HG02798 (cell line): ENCODE results near the gene CDK6.
A peak's percentile ranks its signal among the peaks of the same experiment; 100 is the strongest.

Source experiments
- ATAC-seq: cut with Tn5 transposase; IDR thresholded peaks from one replicate; pipeline ENCODE4 v1.9.1; 2021; ENCODE audit warnings: mild to moderate bottlenecking; ENCODE audit not compliant: unreplicated experiment, poor library complexity

The CDK6 gene

DNA sequence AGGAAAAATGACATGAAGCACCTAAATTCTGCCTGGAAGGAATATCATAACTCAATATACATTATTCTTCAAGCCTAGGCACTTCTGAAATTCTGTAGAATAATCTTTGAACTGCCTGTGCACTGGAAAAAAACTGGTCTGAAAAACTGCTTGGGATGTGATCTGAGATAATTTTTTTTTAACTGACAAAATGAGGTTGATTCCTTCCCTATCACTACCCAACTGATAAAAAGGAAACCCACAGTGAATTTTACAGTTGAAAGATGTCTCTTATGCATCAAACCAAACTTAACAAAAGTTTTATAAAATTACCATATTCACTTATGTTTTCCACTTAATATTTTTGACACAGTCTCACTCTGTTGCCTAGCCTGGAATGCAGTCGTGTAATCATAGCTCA lies 179.0 kb downstream of the CDK6 start:
- ATAC-seq: no peak

DNA sequence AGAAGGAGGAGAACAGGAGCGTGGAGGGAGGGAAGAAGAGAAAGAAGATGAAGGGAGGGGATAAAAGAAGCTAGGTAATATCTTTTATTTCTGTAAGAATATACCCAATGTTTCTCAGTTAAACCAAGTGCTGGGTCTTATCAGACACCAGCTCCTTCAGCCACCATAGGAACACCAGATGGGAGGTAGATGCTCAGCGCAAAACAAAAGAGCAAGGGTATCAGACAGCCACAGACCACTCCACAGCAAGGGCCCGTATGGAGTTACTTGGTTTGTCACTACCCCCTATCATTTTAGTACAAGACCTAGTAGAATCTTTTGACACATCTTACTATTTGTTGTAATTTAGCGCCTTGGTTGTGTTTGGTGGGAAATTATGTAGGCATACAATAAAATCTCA lies 180.3 kb downstream of the CDK6 start:
- ATAC-seq: no peak

DNA sequence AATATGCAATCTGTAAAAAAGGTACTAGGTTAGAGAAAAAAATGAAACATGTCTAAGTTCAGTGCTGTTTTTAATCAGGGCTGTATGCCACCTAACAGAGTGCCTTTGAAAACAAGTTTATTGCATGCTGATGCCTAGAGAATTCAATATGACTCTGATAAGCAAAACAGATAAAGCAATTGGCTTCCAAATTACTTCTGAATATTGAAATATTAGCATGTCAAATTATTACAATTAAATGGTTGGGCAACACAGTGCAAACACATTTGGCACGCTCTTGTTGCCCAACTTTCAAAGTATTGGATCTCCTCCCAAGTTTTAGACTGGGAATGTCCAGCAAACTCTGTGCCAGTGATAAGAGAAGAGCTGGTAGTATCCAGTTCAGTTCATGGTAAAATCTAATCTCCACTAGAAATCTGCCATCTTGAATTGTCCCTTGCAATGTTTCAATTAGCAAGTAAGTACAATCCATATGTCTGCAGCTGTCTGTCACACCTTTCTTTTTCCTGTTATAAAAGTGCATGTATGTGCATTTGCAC lies 181.0 kb downstream of the CDK6 start:
- ATAC-seq: no peak

DNA sequence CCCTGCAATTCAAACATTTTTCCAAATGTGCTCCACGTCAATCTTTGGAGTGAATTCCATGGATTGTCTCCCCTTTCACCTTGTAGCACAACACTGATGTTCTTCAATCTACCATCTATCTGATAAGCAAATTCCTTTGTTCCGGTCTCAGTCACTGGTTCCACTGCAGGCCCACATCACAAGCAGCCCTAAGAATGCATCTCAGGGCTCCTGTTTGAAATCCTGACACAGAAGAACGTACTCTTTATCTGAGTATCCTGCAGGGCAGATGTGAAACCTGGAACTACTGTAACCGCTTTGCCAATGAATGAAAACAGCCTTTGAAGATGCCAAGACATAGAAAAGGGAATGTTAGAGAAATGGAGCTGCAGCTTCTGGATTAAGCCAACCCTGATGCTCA lies 183.2 kb downstream of the CDK6 start:
- no peak for ATAC-seq

DNA sequence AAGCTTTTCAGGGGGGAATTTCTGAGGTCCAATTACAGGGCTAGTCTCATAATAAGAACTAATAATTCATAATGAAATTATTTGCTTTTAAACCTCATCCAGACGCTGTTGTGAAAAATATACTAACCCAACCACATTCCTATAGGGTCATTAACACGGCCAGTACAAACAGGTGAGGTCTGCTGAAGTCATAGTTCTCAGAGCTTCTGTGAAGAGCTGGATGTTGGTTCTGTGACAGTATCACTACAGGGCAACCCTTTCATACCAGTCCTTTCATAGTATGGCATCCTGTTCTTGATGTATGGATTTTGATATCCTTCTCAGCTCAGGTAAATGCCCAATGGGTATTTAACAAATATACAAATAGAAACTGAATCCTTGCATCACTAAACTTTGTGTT lies 183.8 kb downstream of the CDK6 start:
- ATAC-seq: no peak

DNA sequence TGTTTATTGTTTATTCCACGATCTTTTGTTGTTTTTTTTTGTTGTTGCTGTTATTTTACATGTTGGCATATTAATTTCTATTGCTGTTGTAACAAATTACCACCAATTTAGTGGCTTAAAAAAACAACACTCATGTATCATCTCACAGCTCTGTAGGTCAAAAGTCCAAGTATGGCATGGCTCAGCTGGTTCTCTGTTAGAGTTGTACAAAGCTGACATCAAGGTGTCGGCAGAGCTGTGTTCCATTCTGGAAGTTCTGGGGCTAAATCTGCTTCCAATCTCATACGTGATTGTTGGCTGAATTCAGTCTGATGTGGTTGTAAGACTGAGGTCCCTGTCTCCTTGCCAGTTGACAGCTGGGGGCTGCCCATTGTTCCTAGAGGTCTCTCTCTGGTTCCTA lies 186.0 kb downstream of the CDK6 start:
- ATAC-seq: no peak

DNA sequence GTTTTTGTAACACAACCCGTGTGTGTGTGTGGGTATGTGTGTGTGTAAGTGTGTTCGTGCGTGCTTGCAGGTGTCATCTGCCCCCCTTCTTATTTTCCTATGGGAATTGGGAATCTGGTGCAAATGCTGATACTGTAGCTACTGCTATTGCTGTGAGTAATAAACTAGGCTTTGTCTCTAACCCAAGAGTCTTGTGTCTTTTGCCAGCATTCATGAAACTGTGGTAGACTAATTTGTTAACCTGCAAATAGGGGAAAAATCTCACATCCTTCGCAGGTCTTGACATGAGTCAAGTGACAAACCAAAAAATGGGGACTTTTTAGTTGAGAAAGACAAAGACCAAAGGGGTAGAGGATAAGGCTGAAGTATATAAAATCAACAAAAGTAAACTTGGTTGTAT lies 188.3 kb downstream of the CDK6 start:
- peak; percentile 73 for ATAC-seq

DNA sequence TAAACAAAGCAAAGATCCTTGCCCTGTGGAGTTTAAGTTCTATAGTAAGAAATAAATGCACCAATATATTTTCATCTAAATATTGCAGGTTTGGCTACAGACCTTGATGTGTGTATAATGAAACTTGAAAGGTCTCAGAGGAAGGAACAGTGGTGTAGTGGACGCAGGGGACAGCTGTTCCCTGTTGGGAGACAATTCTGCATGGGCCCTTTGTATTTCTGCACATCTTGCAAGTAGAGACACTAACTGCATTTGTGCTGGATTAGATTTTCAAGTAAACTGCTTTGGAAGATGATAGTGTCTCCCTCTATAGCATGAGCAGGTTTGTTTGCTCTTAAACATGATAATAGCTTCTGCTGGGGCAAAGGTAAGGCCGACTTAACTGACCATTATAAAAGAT lies 188.7 kb downstream of the CDK6 start:
- ATAC-seq: no peak

DNA sequence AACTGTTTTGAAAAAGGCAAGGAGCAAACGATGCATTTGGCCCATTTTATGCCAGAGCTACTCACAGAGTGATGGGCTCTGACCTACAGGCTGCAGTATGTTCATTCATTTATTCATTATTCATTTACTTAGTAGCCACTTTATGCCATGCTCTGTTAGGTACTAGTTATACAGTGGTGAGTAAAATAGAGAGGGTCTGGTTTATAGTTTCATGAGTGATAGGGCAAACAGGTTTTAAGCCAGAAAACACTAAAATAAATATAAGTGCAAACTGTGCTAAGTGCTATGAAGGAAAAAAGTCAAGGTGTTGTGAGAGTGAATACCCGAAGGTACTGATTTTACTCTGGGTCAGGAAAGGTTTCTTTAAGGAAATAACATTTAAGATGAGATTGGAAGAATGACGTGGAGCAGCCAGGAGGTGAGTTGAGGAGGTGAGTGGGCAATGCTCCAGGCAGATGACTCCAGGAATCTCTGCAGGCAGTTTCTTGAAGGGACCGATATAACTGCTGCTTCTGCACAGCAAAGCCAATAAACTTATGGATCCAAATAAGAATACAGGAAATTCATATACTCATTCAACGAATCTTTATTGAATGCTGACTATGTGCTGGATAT lies 189.3 kb downstream of the CDK6 start:
- ATAC-seq: peak; percentile 25

DNA sequence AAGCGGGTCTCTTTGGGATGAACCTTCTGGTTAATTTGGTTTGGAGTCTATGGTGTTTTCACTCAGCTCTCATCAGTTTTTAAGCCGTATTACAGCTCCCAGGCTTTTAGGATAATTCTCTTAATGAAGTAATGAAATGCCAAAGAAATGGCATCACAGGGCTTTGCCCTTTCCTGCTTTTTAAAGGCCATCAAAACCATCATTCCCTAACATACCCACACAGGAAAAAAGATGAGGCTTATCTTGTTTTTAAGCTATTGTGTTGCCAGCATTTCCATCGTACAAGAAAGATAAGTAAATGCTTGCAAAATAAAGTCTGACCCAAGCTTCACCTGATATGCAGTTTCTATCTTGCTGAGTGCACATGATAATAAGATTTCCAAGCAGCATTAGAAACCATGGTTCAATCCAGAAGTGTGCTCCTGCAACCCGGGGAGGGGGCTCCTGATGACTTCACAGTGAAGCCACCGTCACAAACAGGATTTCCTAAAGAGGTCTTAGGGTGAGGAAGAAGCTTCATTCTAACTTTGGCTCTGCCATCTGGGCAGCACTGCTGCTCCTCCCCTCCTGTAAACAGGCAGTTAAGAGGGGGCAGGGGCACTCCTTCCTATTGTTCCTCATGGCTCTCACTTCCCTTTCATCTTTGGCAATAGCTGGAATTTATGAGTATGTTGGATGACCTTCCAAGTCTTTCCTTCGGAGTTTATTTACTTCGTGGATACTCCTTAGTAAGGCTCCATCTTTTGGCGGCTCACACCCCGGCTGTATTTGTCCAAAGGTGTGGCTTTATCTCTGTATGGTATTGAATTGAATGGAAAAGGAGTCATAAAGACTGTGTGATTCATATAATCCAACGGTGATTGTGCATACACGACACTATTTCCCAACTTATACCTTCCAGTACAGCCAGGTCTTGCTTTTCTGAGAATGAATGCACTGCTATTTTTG lies 191.0 kb downstream of the CDK6 start:
- ATAC-seq: no peak

DNA sequence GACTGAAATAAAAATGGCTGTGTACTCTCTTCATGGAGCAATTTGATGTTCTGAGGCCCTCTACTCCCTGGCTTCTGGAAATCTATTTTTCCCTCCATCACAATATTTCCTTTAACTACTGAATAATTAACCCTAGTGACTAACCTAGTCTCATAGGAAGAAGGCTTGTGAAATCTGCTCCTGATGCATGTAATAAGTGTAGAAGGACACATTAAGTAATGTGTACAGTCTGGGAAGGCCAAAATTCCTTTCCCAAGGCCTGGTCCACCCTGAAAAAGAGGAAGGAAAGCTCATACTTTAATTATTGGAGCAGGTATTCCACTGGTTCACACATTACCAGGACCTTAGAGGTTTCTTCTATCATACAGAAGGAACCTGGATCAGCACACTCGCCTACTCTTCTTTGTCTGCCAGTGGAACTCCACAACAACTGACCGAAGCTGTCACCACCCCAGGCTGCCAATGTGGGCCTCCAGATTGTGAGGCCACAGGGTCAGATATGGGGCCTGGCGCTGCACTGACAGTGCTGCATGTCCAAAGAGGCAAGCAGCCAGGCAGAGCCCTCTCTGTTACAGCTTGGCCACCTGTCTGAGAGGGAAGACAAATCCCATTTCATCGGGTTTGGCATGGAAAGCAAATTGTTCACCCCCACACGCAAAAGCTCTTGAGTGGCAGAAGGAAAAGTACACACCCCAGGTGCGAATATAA lies 191.8 kb downstream of the CDK6 start:
- no peak for ATAC-seq

DNA sequence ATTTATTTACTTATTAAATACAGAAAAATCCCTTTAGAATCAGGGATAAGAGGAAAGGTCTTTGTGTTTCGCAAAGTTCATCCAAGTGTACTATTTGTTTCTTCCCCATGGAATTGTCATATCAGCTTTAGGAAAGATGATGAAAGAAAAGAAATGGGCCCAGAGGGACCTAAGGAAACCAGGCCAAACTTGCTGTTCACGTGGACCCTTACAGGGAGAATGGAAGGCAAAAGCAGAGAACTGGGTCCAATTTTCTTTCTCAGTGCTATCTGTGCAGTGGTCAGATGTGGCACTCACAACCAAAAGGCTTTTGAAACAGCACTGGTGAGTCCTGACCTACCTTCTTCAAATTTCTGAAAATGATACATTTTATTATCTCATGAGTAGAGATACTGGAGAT lies 192.6 kb downstream of the CDK6 start:
- ATAC-seq: no peak

DNA sequence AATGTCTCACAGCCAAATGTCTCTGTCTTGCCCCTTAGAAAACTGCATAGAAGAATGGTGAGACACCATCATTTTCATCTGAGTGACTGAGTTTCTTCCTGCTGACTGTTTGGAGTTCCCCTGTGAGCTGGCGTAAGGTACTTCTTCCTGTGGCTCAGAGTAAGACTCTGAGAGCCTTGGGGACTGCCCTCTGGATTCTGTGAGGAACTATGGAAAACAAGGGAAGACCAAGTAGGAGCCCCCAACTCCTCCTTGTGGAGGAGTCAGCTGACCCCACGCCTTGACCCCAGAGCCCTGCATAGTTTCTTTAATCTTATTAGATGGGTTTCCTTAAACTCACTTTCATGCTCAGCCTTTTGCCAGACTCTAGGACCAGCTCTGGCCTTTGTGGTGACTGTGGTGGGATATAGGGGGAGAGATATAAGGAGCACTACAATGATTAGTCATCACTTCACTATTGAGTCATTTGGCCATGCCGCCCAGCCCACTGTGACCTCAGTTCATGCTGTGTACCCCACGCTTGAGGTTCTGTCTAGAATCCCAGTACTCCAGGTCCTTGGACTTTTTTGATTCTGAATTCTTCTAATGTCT lies 194.4 kb downstream of the CDK6 start:
- peak; percentile 88 for ATAC-seq

DNA sequence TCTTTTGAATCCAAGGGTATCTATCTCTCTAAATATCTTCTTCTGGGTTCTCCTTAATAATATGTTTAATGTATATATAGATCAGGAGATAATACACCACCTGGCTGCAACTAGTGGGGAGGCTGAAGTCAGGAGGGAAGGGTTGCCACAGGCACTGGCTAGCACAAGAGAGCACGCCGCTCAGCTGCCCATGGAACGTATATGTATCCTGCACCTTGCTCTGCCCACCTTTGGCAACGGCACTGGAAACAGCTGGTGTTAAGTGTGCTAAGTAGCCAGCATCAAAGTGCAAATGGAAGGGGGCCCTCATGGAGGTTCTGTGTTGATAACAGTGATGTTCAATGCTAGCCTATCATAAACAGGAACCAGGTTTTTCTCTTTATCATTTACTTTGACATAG lies 196.4 kb downstream of the CDK6 start:
- ATAC-seq: no peak

DNA sequence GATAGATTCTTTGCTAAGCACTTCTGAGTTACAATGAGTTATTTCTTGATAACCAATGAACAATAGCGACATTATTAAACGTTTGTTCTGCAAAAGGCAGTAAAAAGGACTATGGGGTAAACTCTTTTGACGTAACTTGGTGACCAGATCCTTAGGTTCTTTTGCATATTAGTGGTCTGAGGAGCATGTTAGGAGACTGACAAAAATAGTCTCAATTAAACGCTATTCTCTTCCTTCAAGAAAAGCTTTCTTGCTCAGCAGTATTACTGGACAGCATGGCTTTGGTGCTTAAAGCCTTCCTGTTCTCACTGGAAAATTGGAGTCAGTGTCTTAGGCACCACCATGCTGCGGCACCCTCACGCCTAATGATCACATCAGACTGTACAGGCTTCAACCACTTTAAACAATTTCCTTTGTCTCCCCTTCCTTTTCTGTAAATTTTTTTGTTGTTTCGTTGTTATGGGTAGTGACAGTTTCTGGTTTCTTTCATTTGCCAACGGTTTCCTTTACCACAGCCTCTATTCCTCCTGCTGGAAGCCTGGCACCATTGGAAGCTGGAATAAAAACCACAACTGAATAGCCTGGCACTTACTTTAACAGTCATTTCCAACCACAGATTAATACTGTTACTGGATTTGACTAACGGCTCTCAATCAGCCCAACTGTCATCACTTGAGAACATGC lies 197.0 kb downstream of the CDK6 start:
- ATAC-seq: no peak

DNA sequence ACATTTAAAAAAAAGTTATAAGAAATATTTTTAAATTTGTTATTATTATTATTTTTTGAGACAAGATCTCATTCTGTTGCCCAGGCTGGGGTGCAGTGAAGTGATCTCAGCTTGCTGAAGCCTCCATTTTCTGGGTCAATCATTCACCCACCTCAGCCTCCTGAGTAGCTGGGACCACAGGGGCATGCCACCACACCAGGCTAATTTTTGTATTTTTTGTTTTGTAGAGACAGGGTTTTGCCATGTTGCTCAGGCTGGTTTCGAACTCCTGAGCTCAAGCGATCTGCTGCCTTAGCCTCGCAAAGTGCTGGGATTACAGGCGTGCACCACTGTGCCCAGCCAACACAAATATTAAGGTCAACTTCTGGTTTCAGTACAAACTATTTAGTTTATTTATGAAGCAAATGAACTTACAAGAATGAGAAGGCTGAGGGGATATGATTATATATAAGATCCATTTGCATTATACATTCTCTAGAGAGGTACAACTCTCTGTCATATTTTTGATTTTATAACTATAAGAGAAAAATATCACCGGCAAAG lies 200.3 kb downstream of the CDK6 start:
- ATAC-seq: no peak

DNA sequence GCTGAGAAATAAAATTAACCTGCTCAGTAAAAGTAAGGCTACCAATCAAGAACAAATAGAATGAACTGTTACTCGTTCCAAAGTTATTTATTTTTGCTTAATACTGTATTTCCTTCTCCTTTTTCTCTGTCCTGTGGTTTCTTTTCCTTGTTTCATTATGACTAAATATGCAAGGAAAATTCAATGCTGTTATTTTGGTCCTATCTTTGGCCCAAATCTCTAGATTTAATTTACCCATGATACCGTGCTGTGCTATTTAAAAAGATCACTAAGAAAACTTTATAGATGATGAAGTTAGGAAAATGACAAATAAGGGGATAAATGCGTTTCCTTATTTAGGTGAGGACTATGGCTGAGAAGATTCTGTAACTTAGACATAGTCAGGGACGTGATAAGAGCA lies 200.8 kb downstream of the CDK6 start:
- ATAC-seq: no peak

DNA sequence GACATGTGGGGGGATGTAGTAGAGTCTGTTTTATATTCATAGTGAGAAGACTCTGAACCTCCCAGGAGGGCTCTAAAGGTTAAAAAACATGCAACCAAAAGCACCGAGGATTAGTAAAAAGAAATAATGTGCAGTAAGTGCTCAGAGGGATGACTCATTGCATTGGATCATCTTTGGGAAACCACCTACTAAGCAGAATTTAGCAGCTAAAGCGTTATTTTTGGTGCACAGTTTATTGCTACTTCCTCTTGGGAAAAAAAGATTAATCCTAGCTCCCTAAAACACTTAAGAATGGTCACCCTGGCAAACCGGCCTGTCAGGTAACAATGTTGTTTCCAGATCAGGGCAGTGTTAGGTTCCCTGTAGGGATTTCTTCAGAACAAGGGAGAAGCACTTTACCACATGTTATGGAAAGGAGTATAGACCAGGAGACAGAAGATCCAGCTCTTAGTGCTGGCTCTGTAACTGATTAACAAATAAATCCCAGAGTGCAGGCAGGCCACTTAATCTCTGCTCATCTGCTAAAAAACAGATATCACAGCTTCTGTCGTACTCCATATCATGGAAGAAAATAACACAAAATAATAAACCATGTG lies 201.4 kb downstream of the CDK6 start:
- peak; percentile 45 for ATAC-seq

DNA sequence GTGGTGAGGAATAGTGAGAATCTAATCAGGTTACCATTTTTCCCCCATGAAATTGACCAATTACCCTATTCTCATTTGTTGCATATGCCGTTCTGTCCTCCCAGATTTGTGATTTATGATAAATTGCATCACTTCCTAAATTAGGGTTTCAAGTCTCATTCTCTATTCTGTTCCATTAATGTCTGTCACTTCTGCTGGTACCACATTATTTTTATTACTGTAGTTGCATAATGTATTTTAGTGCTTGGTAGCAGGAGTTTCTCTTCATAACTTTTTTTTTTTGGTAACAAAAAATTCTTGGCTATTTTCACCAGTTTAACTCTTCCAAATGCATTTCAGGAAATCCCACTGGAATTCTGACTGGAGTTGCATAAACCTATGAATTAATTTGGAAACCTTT lies 202.2 kb downstream of the CDK6 start:
- ATAC-seq: no peak
